HepG2 (cell line): ENCODE results near the gene SNRPD3. TPM values are rescaled to one million over a fixed set of nuclear protein-coding genes. Genes with fewer than 3 reads are reported as not detected.

Experiments
- ARID5B ChIP-seq: IDR thresholded peaks from 2 replicates; pipeline ENCODE4 v1.4.0; 2020; ENCODE audit warnings: mild to moderate bottlenecking, missing genetic modification reagents
- ARNTL ChIP-seq: sonication (generic); formaldehyde crosslinking; IDR thresholded peaks from 2 replicates; pipeline ENCODE4 v1.4.0; 2020; ENCODE audit warnings: mild to moderate bottlenecking, missing genetic modification reagents
- BCLAF1 ChIP-seq: fragments of 450-650 bp; IDR thresholded peaks from 2 replicates; pipeline ENCODE4 v1.6.1; 2017; ENCODE audit warnings: mild to moderate bottlenecking
- HOXA5 ChIP-seq: sonication (generic); formaldehyde crosslinking; IDR thresholded peaks from 2 replicates; pipeline ENCODE4 v1.4.0; 2020; ENCODE audit warnings: missing genetic modification reagents
- KLF15 ChIP-seq: sonication (generic); formaldehyde crosslinking; IDR thresholded peaks from 2 replicates; pipeline ENCODE4 v1.8.1; 2023; ENCODE audit warnings: borderline replicate concordance, mild to moderate bottlenecking, inconsistent platforms, missing genetic modification reagents, mixed read lengths
- MIER2 ChIP-seq: IDR thresholded peaks from 2 replicates; pipeline ENCODE4 v1.6.1; 2016; ENCODE audit warnings: missing biosample characterization, missing genetic modification reagents
- PAF1 ChIP-seq: IDR thresholded peaks from 2 replicates; pipeline ENCODE4 v1.6.1; 2016; ENCODE audit warnings: missing genetic modification reagents, missing compliant biosample characterization
- REXO4 ChIP-seq: sonication (generic); formaldehyde crosslinking; IDR thresholded peaks from 2 replicates; pipeline ENCODE4 v1.8.0; 2022; ENCODE audit warnings: missing genetic modification reagents, mild to moderate bottlenecking, borderline replicate concordance
- SALL1 ChIP-seq: sonication (generic); formaldehyde crosslinking; IDR thresholded peaks from 2 replicates; pipeline ENCODE4 v1.8.0; 2022; ENCODE audit warnings: mild to moderate bottlenecking, missing genetic modification reagents
- SSRP1 ChIP-seq: IDR thresholded peaks from 2 replicates; pipeline ENCODE4 v1.6.1; 2016; ENCODE audit warnings: control low read depth
- ZEB1 ChIP-seq: IDR thresholded peaks from 2 replicates; pipeline ENCODE4 v1.6.1; 2012; ENCODE audit warnings: mild to moderate bottlenecking, low read depth, inconsistent platforms; ENCODE audit not compliant: insufficient replicate concordance
- ZNF674 ChIP-seq: sonication (generic); formaldehyde crosslinking; IDR thresholded peaks from 2 replicates; pipeline ENCODE4 v1.5.0; 2020; ENCODE audit warnings: low read depth, mild to moderate bottlenecking, missing genetic modification reagents
- polyA plus RNA-seq, 8 experiments: library from polyadenylated mRNA; depleted of rRNA in 3 of 8; stranded (reverse) in 7 of 8; unstranded in 1 of 8; fragments of >200 nt; fragmentation: Illumina TruSeq in 4 of 8; extraction: Trizol in 4 of 8; gene quantifications; 2 replicates each; pipeline versions ENCODE4 v1.2.1 to v1.2.3, GENCODE V29; 2011 to 2016; ENCODE audit warnings: low read depth in 4 of 8, missing spikeins in 1 of 8, mixed read lengths in 1 of 8; ENCODE audit not compliant: insufficient read depth in 1 of 8
- total RNA-seq, 5 experiments: library from RNA; depleted of rRNA; stranded (reverse); fragments of >200 nt; fragmentation: Illumina TruSeq; extraction: Trizol; gene quantifications; 2 replicates each; pipeline ENCODE4 v1.2.3, GENCODE V29; 2016; ENCODE audit warnings: low read depth in 1 of 5
- TF ChIP-seq, protein P1 (sequence below): sonication (generic); formaldehyde crosslinking; IDR thresholded peaks from 2 replicates; pipeline ENCODE4 v1.5.1; 2020; ENCODE audit warnings: mild to moderate bottlenecking, missing genetic modification reagents
- TF ChIP-seq, protein P2 (sequence below): sonication (generic); formaldehyde crosslinking; IDR thresholded peaks from 2 replicates; pipeline ENCODE4 v1.8.0; 2023; ENCODE audit warnings: mild to moderate bottlenecking, missing genetic modification reagents
- TF ChIP-seq, protein P3 (sequence below): sonication (generic); formaldehyde crosslinking; IDR thresholded peaks from 2 replicates; pipeline ENCODE4 v1.9.0; 2021; ENCODE audit warnings: missing genetic modification reagents, mild to moderate bottlenecking, borderline replicate concordance

The SNRPD3 gene
- total and polyA plus RNA-seq, 2 of the 13 experiments (the other 11 are each of a cell fraction or from before 2014, with no cell fraction given) = 110 to 209 TPM

DNA sequence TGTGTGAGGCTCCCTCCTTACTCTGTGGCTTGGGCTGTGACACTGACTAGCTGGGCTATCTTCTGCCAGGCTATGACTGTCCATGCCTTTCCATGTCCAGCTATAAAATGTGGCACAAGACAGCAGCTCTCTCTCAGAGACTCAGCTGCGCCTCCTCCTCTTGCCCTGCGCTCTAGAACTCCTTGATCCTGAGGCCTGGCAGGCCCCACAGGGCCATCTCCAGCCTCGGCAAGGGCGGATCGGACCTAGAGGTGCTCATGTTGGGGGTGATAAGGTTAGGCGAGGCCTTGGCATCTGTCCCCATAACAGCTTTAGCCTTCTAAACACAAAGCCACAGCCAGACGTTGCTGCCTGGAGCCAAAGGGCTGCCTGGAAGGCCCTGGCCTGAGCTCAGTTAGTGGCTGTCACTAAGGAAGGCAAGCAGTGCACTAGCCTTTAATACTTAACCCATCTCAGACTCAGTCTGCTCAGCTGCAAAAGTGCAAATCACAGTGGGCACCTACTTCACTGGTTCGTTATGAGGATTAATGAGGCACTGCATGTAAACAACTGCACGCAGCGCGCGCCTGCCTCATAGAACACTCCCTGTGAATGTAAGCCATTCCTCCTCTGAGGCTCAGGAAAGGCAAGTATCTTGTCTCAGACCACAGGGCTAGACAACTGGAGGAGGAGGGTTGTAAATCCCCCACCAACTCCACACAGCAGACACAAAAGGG is 2.0 kb upstream of the SNRPD3 start (continued):
- TF ChIP-seq BCLAF1 (no peak), ARNTL (CRISPR knock-in tag) (0 out of 2 replicates have a peak, but pooled peaks have one; percentile 15), MIER2 (no peak), ZNF674 (CRISPR knock-in tag) (no peak), KLF15 (CRISPR knock-in tag) (no peak), SALL1 (CRISPR knock-in tag) (peak; percentile 12; the same call in 1 of the 2 replicates), ZEB1 (no peak), HOXA5 (CRISPR knock-in tag) (no peak), SSRP1 (0 out of 2 replicates have a peak, but pooled peaks have one; percentile 12), ARID5B (CRISPR knock-in tag) (0 out of 2 replicates have a peak, but pooled peaks have one; percentile 6), PAF1 (0 out of 2 replicates have a peak, but pooled peaks have one; percentile 11), REXO4 (CRISPR knock-in tag) (no peak)
- TF ChIP-seq, protein P1, sequence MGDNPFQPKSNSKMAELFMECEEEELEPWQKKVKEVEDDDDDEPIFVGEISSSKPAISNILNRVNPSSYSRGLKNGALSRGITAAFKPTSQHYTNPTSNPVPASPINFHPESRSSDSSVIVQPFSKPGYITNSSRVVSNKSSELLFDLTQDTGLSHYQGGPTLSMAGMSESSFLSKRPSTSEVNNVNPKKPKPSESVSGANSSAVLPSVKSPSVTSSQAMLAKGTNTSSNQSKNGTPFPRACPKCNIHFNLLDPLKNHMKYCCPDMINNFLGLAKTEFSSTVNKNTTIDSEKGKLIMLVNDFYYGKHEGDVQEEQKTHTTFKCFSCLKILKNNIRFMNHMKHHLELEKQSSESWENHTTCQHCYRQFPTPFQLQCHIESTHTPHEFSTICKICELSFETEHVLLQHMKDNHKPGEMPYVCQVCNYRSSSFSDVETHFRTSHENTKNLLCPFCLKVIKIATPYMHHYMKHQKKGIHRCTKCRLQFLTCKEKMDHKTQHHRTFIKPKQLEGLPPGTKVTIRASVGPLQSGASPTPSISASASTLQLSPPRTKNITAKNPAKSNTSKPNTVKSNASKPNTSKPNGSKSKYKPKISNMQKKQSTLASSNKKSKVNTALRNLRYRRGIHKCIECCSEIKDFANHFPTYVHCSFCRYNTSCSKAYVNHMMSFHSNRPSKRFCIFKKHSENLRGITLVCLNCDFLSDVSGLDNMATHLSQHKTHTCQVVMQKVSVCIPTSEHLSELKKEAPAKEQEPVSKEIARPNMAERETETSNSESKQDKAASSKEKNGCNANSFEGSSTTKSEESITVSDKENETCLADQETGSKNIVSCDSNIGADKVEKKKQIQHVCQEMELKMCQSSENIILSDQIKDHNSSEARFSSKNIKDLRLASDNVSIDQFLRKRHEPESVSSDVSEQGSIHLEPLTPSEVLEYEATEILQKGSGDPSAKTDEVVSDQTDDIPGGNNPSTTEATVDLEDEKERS (CRISPR knock-in tag) = no peak
- TF ChIP-seq, protein P2, sequence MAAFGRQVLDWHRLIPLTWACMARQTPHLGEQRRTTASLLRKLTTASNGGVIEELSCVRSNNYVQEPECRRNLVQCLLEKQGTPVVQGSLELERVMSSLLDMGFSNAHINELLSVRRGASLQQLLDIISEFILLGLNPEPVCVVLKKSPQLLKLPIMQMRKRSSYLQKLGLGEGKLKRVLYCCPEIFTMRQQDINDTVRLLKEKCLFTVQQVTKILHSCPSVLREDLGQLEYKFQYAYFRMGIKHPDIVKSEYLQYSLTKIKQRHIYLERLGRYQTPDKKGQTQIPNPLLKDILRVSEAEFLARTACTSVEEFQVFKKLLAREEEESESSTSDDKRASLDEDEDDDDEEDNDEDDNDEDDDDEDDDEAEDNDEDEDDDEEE (CRISPR knock-in tag) = peak; percentile 50; the same call in 1 of the 2 replicates
- TF ChIP-seq, protein P3, sequence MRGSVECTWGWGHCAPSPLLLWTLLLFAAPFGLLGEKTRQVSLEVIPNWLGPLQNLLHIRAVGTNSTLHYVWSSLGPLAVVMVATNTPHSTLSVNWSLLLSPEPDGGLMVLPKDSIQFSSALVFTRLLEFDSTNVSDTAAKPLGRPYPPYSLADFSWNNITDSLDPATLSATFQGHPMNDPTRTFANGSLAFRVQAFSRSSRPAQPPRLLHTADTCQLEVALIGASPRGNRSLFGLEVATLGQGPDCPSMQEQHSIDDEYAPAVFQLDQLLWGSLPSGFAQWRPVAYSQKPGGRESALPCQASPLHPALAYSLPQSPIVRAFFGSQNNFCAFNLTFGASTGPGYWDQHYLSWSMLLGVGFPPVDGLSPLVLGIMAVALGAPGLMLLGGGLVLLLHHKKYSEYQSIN = no peak
